Heart left ventricle (tissue), 16 donors: ENCODE measurements around the gene RABEP2. TPM values are rescaled to one million over a fixed set of nuclear protein-coding genes. Genes with fewer than 3 reads are reported as not detected.

Source experiments
- ATAC-seq, 4 donors: fragments of 200-7000 bp; cut with Tn5 transposase; one replicate each; pipeline ENCODE4 v1.9.1; 2020 to 2022; ENCODE audit warnings: moderate library complexity in 4 of 4, mild to moderate bottlenecking in 3 of 4, moderate number of reproducible peaks in 1 of 4
- DNase-seq, 5 donors: peaks; one replicate each; pipeline ENCODE4 v3.0.0-alpha.2; 2020
- H3K27ac ChIP-seq, 12 donors: fragments of 200-600 bp; sonication (generic) in 4 of 12; one replicate each; pipeline versions ENCODE4 v1.5.0 to v1.8.0; 2016 to 2022; ENCODE audit warnings: mild to moderate bottlenecking in 2 of 12
- H3K27me3 ChIP-seq, 9 donors: fragments of 200-600 bp; sonication (generic) in 2 of 9; one replicate each; pipeline versions ENCODE4 v1.5.1 to v1.8.0; 2016 to 2022; ENCODE audit warnings: mild to moderate bottlenecking in 3 of 9
- H3K36me3 ChIP-seq, 9 donors: fragments of 200-600 bp; sonication (generic) in 2 of 9; one replicate each; pipeline versions ENCODE4 v1.5.0 to v1.8.0; 2018 to 2022; ENCODE audit warnings: mild to moderate bottlenecking in 2 of 9
- H3K4me1 ChIP-seq, 12 donors: fragments of 200-600 bp; sonication (generic) in 4 of 12; one replicate each; pipeline versions ENCODE4 v1.5.0 to v1.8.0; 2016 to 2022; ENCODE audit warnings: mild to moderate bottlenecking in 3 of 12
- H3K4me3 ChIP-seq, 12 donors: fragments of 200-600 bp; sonication (generic) in 4 of 12; one replicate each; pipeline versions ENCODE4 v1.5.0 to v1.8.0; 2017 to 2022; ENCODE audit warnings: mild to moderate bottlenecking in 9 of 12, moderate library complexity in 4 of 12
- H3K9me3 ChIP-seq, 12 donors: fragments of 200-600 bp; sonication (generic) in 4 of 12; one replicate each; pipeline versions ENCODE4 v1.5.0 to v1.8.0; 2016 to 2022; ENCODE audit warnings: mild to moderate bottlenecking in 1 of 12
- POLR2A ChIP-seq, 2 donors: fragments of 450-650 bp; IDR thresholded peaks; one replicate each; pipeline ENCODE4 v1.6.1; 2017; ENCODE audit warnings: antibody characterized with exemption in 2 of 2, mild to moderate bottlenecking in 2 of 2, moderate library complexity in 2 of 2
- WGBS, 4 donors: extraction: QIAGEN DNeasy Blood & Tissue Kit in 2 of 4; methylation state at CpG; one replicate each; pipeline versions ENCODE4 v1.1.5 to v1.1.7; 2013 to 2018; 5-methylcytosine and 5-hydroxymethylcytosine counted together
- intact Hi-C, 10 donors: fragments of 100-400 bp; cut with DNase I; formaldehyde crosslinking; loops; one replicate each; pipeline versions ENCODE4 v1.11.1 to v1.14.2; 2022
- polyA plus RNA-seq, 2 donors: library from polyadenylated mRNA; stranded (reverse); fragments of 200-250 nt; gene quantifications; one replicate each; pipeline ENCODE4 v1.2.3, GENCODE V29; 2013
- total RNA-seq, 9 donors: library from RNA; depleted of rRNA in 2 of 9; stranded (reverse); fragments of >200 nt in 2 of 9; fragmentation: NEBNext Ultra II Directional in 3 of 9; extraction: Animal tissue kit (Norgen Biotek cat#: 25700) in 3 of 9; gene quantifications; one replicate each; pipeline versions ENCODE4 v1.1.0 to v1.2.4, GENCODE V29; 2016 to 2023
- TF ChIP-seq, protein P1 (sequence below), 12 donors: fragments of 200-600 bp; sonication (generic) in 4 of 12; IDR thresholded peaks; one replicate each; pipeline versions ENCODE4 v1.5.0 to v1.8.0; 2018 to 2022; ENCODE audit warnings: antibody characterized with exemption in 12 of 12, mild to moderate bottlenecking in 5 of 12
- donor health status: ischemic (EF 13 %, LVEDD 7.1; RV severe dilation, severe dysfunction).
- donor health status: healthy with polysubstance abuse.
- donor health status: DM: no; HTN: yes; CAD: no.
- donor health status: DM: no; HTN: no; CAD: no.
- donor health status: ischemic (EF 25% LVEDD 6.9; RV normal size, moderate dysfunction).
- donor health status: ischemic (EF 25% LVEDD 5.7; RV mildly dilated, moderate dysfunction).
- donor health status: healthy.
- donor health status: DM: yes; HTN: yes; CAD: no.
- donor health status: ischemic (EF 35%, LVEDD 5.7; RV mildly dilated, moderate dysfunction).
- donor health status: nonischemic (EF 11% LVEDD 7.7; RV severe dilation, severe dysfunction).
- donor health status: DM: yes; HTN: yes; CAD: no.
- donor health status: PGD.
- donor health status: ischemic (EF 29% LVEDD 5.4; RV normal size, mild dysfunction).
- donor health status: nonischemic (EF 23%, LVEDD 6.1; RV moderate dilation, normal function).

Gene RABEP2
- total and polyA plus RNA-seq, 11 donors = 10.2 to 31.1 (median 14.9) TPM

- no peak for DNase-seq
- no peaks in the 10 kb centered on the region for H3K9me3 ChIP-seq
- H3K27me3 ChIP-seq = no peaks in the 10 kb centered on the region
- intact Hi-C loops = no loop called here
- H3K4me1 ChIP-seq = peaks cover 0 to 2% (median 0%) of the 10 kb centered on the region in 12 donors
- ATAC-seq = no peak
- 92 to 94% (median 93%) methylated on average over 9 of the region's 9 CpGs for WGBS, 4 donors
- no peak overlapping the region for H3K4me3 ChIP-seq
- TF ChIP-seq, protein P1, sequence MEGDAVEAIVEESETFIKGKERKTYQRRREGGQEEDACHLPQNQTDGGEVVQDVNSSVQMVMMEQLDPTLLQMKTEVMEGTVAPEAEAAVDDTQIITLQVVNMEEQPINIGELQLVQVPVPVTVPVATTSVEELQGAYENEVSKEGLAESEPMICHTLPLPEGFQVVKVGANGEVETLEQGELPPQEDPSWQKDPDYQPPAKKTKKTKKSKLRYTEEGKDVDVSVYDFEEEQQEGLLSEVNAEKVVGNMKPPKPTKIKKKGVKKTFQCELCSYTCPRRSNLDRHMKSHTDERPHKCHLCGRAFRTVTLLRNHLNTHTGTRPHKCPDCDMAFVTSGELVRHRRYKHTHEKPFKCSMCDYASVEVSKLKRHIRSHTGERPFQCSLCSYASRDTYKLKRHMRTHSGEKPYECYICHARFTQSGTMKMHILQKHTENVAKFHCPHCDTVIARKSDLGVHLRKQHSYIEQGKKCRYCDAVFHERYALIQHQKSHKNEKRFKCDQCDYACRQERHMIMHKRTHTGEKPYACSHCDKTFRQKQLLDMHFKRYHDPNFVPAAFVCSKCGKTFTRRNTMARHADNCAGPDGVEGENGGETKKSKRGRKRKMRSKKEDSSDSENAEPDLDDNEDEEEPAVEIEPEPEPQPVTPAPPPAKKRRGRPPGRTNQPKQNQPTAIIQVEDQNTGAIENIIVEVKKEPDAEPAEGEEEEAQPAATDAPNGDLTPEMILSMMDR (IDR thresholded peaks at IDR 0.05) = no peak
- TF ChIP-seq POLR2A (IDR thresholded peaks at IDR 0.05) = no peak
- H3K27ac ChIP-seq = no peak overlapping the region
- H3K36me3 ChIP-seq = peaks cover 0 to 98% (median 86%) of the 10 kb centered on the region in 9 donors
Observed at GRCh38 chr16:28958216-28958615, 33.2 kb upstream of the RABEP2 start.

DNA sequence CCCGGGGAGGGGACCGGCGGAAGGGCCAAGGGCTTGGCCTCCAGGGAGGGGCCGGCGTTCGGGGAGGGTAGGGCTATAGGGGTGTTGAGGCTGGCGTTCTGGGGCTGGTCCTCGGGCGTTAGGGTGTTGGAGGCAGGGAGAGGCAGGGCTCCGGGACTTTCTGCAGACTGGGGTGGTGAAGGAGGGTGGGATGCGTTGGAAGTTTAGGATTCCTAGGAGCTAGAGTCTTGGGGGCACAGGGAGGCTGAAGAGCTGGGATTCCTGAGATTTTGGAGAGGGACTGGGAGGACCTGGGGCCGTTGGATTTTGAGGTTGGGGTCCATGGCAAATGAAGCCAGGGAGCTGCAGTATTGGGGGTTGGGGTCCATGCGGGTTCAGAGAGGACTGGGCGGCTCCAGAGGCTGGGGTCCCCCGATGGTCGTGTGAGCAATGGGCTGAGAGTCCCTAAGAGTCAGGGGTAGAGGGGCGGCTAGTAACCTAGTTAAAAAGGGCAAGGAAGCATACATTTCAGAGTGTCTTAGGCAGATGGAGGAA is 26.4 kb upstream of the RABEP2 start:
- H3K4me1 ChIP-seq = peaks cover 0 to 21% (median 10%) of the 10 kb centered on the region in 12 donors
- TF ChIP-seq, protein P1 (IDR thresholded peaks at IDR 0.05) = no peak
- no peak for TF ChIP-seq POLR2A (IDR thresholded peaks at IDR 0.05)
- DNase-seq (peak in 1 of 5 donors; percentile 53), ATAC-seq (peak in 1 of 4 donors; percentile 53)
- H3K36me3 ChIP-seq = peaks cover 0 to 43% (median 34%) of the 10 kb centered on the region in 9 donors
- 1 to 4% (median 2%) methylated on average over 17 of the region's 17 CpGs for WGBS, 4 donors
- no peaks in the 10 kb centered on the region for H3K9me3 ChIP-seq
- intact Hi-C loops = loop anchor here in 3 of 10 donors (2.0 to 5.0 kb wide), 3 partner anchors 105 to 1021 kb away; partner anchors contain the start of genes ATXN2L (in 1 of the 3), TAOK2 (in 1 of the 3) and TUFM (in 1 of the 3)
- H3K4me3 ChIP-seq = peak overlapping the region; percentile 77 to 100 (median 90)
- peak overlapping the region in 11 of 12 donors; percentile 79 to 94 (median 84) for H3K27ac ChIP-seq
- no peaks in the 10 kb centered on the region for H3K27me3 ChIP-seq

DNA sequence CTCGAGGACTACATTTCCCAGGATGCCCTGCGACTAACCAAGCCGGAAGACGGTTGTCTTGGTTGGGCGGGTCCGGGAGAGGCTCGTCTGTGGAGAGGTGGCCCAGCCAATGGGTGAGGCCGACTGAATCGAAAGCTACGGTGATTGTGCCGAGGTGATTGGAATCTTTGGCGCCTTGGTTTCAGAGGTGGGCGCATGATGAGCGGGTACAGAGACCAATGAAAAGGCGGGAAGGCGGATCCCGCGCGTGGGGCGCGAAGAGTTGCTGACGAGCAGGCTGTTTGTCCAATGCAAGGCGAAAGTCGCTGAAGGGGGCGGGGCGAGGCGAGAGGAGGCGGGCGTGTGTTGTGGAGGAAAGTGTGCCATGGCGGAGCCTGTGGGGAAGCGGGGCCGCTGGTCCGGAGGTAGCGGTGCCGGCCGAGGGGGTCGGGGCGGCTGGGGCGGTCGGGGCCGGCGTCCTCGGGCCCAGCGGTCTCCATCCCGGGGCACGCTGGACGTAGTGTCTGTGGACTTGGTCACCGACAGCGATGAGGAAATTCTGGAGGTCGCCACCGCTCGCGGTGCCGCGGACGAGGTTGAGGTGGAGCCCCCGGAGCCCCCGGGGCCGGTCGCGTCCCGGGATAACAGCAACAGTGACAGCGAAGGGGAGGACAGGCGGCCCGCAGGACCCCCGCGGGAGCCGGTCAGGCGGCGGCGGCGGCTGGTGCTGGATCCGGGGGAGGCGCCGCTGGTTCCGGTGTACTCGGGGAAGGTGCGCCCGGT is 25.8 kb upstream of the RABEP2 start, which contains the start of gene NFATC2IP:
TSS of gene NFATC2IP (plus strand) at position 290 of the 762 bp plus-strand sequence. CDS start at position 365, 75 bp downstream.
- H3K9me3 ChIP-seq = no peaks in the 10 kb centered on the region
- 0 to 1% (median 1%) methylated on average over 38 to 79 of the region's 79 CpGs for WGBS, 4 donors
- intact Hi-C loops = loop anchor here in 4 of 10 donors (1.0 to 5.0 kb wide), 5 partner anchors 26 to 1021 kb away; partner anchors contain the start of genes ATXN2L (in 1 of the 4), RABEP2 (in 1 of the 4), TAOK2 (in 1 of the 4) and TUFM (in 1 of the 4)
- TF ChIP-seq POLR2A (IDR thresholded peaks at IDR 0.05) = peak in 1 of 2 donors; percentile 41
- TF ChIP-seq, protein P1 (IDR thresholded peaks at IDR 0.05) = no peak
- peak within 1 kb of the TSS; percentile 77 to 100 (median 90) for H3K4me3 ChIP-seq
- ATAC-seq (peak; percentile 98 to 100 (median 99)), DNase-seq (peak; percentile 100)
- H3K4me1 ChIP-seq = peaks cover 0 to 24% (median 12%) of the 10 kb centered on the region in 12 donors
- H3K27ac ChIP-seq = peak within 1 kb of the TSS; percentile 79 to 94 (median 84)
- H3K36me3 ChIP-seq = peaks cover 0 to 37% (median 28%) of the 10 kb centered on the region in 9 donors
- no peaks in the 10 kb centered on the region for H3K27me3 ChIP-seq

- intact Hi-C loops = loop anchor here in 5 of 10 donors (5.0 kb wide), 3 partner anchors 69 to 124 kb away; partner anchors contain the start of genes ATXN2L (in 3 of the 5) and ATP2A1 (in 1 of the 5)
- Histone ChIP-seq H3K4me1 (peaks cover 0 to 24% (median 9%) of the 10 kb centered on the region in 12 donors), H3K36me3 (no peaks in the 10 kb centered on the region), H3K4me3 (no peak overlapping the region), H3K27ac (no peak overlapping the region), H3K9me3 (no peaks in the 10 kb centered on the region), H3K27me3 (no peaks in the 10 kb centered on the region)
- WGBS, 4 donors = 70 to 83% (median 77%) methylated on average over 4 of the region's 4 CpGs
- no peak for ATAC-seq
- no peak for TF ChIP-seq POLR2A (IDR thresholded peaks at IDR 0.05)
- DNase-seq = no peak
Observed at GRCh38 chr16:28946681-28947080, 21.6 kb upstream of the RABEP2 start.
